T-helper 9 cell (primary cell): ENCODE measurements around the gene ZFP36.

Experiments used
- DNase-seq: peaks from one replicate; pipeline ENCODE4 v3.0.0-alpha.2; 2020

The ZFP36 gene

DNA sequence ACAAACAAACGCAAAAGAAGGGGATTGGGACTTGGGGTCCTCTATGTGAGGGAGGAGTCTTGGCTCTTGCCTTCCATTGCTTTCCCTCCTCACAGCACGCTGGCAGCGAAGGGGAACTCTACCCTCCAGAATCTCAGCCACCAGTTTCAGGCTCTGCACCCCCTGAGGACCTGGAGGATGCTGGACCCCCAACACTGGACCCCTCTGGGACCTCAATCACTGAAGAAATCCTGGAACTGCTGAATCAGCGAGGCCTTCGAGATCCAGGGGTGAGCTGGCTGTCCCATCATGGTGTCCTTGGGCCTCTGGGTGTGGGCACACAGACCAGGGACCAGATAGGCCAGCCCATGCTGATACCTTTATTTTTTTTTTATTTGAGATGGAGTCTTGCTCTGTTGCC, 15.4 kb downstream of the ZFP36 start:
- no peak for DNase-seq

DNA sequence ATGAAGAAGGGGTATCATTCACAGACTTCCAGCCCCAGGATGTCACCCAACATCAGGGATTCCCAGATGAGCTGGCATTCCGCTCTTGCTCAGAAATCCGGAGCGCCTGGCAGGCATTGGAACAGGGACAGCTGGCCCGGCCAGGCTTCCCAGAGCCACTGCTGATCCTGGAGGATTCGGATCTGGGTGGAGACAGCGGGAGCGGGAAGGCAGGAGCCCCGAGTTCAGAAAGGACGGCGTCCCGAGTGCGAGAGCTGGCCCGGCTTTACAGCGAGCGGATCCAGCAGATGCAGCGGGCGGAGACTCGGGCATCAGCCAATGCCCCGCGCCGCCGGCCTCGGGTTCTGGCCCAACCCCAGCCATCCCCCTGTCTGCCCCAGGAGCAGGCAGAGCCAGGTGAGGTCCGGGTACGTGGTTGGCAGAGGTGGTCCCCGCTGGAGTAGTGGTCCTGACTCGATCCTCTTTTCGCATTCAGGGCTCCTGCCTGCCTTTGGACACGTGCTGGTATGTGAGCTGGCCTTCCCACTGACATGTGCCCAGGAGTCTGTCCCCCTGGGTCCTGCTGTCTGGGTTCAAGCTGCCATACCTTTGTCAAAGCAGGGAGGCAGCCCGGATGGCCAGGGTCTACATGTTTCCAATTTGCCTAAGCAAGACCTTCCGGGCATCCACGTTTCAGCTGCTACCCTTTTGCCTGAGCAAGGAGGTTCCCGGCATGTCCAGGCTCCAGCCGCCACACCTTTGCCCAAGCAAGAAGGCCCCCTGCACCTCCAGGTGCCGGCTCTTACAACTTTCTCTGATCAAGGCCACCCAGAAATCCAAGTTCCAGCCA, 16.8 kb downstream of the ZFP36 start:
- no peak for DNase-seq

DNA sequence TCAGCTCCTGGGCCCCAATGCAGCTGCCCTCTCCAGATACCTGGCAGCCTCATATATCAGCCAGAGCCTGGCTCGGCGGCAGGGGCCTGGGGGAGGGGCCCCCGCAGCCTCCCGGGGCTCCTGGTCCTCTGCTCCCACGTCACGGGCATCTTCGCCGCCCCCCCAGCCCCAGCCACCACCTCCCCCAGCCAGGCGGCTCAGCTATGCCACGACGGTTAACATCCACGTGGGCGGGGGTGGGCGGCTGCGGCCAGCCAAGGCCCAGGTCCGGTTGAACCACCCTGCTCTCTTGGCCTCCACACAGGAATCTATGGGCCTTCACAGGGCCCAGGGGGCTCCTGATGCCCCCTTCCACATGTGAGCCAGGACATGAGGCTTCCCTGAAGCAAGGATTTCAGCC, 18.3 kb downstream of the ZFP36 start:
- DNase-seq = no peak

DNA sequence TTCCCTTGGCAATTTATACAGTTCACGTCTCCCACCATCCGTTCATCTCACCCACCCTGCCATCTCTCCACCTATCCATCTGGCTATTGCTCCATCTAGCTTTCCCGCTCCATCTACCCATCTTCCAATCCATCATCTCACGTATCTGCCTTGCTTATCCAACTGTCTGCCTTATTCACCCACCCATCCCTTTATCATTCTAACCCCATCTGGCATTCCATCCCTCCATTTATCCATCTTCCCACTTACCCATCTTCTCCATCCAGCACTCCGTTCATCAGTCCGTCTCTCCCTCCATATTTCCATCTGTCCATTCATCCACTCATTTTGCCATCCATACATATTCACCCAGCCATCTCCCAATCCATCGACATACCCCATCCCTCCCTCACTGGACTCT, 19.1 kb downstream of the ZFP36 start:
- no peak for DNase-seq

- no peak for DNase-seq
These were observed 19.5 kb downstream of the ZFP36 start for GRCh38 chr19:39426170-39426569.

DNA sequence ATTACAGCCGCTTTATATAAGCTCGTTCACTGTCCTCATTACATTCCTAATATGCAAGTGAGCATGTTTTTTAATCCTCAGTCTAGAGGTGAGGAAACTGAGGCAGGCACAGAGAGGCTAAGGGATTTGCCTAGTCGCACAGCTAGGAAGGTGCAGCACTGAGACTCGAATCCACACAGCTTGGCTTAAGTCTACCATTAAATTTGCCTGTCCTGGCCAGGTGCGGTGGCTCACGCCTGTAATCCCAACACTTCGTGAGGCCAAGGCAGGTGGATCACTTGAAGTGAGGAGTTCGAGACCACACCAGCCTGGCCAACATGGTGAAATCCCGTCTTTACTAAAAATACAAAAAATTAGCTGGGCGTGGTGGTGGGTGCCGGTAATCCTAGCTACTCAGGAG, 21.1 kb downstream of the ZFP36 start:
- DNase-seq = no peak

DNA sequence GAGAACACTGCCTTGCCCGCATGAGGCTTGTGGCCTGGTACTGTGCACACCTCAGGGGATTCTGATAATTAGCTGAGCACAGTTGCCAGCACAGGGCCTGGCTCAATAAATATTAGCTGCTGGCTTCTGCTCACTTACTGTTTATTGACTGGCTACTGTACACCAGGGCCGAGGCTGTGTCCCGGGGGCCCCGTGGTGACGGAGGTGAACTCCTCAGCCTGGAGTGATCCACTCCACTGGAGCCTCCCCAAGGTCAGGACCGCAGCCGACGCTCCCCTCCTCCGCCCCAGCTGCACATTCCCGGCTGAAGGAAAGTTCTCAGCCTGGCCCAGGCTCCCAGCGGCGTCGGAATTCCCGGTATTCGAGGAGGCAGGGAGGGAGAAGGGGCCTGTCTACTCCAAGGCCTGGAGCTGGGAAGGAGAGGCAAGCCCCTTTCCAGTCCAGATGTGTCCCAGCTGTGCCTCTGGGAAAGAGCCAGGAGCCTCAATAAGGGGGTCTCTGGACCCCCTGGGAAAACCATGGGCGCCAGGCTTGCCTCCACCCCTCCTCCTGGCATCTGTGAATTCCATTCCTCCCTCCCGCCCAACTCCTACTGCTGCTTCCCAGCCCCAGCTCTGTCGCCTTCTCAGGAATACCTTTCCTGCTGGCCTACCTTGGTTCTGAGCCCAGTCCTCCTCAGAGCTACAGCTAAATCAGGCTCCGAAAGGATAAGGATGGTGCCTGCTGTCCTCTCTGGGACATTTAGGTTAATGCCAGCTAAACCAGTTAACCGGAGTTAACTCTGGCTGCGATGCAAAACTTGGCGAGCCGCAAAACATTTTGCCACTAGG, 21.9 kb downstream of the ZFP36 start:
- DNase-seq = no peak

DNA sequence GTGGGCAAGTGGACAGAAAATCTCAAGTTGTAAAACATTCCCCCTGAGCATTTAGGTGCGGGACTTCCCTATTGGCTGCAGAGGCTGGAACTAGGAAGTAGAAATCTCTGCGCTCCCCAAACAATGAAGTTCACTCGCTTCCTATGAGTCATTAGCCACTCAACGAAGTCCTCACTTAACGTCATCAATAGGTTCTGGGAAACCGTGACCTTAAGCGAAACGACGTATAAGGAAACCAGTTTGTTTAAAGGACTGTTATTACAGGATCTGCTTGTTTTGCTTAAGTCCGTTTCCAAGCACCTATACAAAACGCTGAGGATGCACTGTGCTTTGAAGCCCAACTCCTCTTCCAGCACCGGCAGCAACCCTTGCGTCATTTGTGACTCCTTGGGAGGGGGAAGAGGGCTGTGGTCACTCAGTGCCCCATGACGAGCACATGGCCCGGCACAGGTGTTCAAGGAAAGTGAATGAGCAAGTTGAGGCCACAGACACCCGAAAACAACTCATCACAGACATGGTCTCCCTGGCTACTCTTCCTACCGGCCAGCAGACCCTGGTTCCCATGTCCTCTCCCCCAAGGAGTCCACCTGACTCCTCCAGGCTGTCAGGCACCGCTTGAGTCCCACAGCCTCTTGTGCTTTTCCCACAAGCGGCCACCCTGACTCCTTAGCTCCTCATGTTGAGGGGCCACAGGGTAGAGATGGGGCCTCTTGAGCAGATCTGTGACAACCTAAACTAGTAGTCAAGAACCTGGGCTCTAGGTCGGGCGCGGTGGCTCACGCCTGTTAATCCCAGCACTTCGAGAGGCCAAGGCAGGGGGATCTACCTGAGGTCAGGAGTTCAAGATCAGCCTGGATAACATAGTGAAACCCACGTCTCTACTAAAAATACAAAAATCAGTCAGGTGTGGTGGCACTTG, 24.3 kb downstream of the ZFP36 start:
- peak; percentile 70 for DNase-seq

DNA sequence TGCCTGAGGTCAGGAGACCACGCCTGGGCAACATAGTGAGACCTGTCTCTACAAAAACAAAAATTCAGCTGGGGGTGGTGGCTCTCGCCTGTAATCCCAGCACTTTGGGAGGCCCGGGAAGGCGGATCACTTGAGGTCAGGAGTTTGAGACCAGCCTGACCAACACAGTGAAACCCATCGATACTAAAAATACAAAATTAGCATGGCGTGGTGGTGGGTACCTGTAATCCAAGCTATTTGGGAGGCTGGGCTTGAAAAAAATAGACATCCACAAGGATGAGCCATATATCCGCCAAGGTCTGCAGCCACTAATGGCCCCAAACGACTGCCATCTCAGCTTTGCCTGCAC, 26.0 kb downstream of the ZFP36 start:
- no peak for DNase-seq

- no peak for DNase-seq
These were observed 26.9 kb downstream of the ZFP36 start for GRCh38 chr19:39433480-39434079.

- no peak for DNase-seq
These were observed 27.8 kb downstream of the ZFP36 start for GRCh38 chr19:39434123-39435076.

DNA sequence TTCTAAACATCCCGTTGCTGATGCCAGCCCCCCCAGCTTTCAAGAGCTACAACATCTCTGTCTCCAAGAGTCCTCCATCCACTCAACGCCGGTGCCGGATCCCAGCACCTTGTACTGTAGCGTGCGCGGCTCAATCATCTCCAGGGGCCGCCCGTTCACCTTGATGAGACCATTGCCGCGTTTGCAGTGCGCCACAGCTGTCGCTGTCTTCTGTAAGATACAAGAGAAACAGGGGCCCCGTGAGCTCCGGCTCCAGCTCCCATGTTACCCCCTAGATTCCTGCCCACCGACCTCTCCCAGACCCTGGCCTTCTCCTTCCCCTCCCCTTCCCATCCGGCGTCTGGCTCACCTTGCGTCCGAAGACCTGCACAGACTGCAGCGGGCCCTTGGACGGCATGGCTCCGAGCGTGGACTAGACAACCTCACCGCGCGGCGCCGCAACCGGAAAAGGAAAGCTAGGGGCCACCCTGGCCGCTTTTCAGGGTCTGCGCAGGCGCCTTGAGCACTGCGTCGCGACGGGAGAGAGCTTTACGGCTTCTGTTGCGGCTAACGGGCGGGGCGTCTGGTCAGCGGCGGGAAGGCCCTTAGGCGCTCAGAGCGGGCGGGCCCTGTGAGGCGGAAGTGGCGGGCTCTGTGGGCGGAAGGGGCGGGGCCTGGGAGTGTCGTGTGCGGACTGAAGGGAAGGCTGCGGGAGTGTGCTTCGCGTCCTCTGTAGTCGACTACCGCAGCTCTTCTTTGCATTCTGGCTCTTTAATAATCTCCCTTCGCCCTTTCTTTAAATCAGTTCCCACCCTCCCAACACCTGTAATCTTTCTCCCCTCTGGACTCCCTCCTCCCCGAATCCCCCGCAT, 29.1 kb downstream of the ZFP36 start, which contains the start of gene RPS16:
TSS of gene RPS16 (minus strand) at position 451 of the 851 bp plus-strand sequence. CDS start at position 397, 54 bp downstream.
- DNase-seq = peak; percentile 99

GRCh38 chr19:39436350-39436716, 29.7 kb downstream of the ZFP36 start:
- DNase-seq = no peak

GRCh38 chr19:39438270-39438934, 31.8 kb downstream of the ZFP36 start:
- DNase-seq = no peak

- no peak for DNase-seq
These were observed 38.0 kb downstream of the ZFP36 start for GRCh38 chr19:39444598-39445195.

DNA sequence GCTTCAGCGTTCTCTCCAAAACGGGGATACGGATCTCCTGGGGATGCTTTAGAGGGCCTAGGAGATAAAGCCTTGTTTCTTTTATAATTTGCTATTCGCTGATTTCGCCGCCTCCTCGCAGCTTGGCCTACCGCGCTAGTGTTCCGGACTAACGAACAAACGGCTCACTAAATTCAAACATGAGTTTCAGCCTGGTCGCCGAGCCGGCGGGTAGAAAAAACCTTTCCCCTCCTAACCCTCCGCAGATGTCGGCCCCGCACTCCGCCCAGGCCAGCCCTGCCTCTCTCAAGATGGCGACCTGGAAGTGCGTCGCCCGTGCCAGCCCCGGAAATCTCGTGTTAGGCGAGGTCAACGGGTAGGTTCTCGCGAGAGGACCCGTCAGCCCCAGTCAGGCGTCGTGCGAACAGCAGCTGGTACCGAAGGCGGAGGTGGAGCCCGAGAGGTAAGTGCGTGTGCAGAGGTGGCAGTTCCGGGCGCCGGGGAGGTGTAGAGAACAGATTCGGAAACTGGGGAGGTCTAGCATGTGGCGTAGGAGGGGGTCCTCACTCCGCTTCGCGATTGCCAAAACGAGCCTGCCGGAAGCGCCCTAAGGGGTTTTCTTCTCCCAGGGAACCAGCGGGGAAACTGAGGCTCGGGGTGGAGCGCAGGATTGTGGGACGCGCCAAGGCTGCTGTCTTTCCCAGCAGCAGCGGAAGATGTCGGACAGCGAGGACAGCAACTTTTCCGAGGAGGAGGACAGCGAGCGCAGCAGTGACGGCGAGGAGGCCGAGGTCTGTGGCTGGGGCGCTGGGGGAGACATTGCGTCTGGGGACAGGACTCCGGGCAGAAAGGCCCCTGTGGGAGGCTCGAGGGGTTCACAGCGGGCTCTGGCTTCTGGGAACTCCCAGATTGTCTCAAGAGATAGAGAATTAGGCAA, 38.8 kb downstream of the ZFP36 start, which contains the start of gene SUPT5H:
TSS of gene SUPT5H (plus strand) at position 387 of the 916 bp plus-strand sequence. CDS start at position 696, 309 bp downstream.
- DNase-seq = peak; percentile 96

GRCh38 chr19:39446365-39447084, 39.9 kb downstream of the ZFP36 start:
- DNase-seq = no peak
